AG04450 (cell line): ENCODE measurements around the gene MTMR1. TPM values are rescaled to one million over a fixed set of nuclear protein-coding genes. Genes with fewer than 3 reads are reported as not detected.

Experiments
- CTCF ChIA-PET: fragments of 300-600, 350-600 bp; formaldehyde crosslinking; extraction: SDS; loops from one replicate; lab custom pipeline; 2022; ENCODE audit warnings: antibody characterized with exemption, inconsistent platforms; lab: Charles Lee
- POLR2A ChIA-PET: fragments of 350-600 bp; formaldehyde crosslinking; extraction: SDS; loops from one replicate; lab custom pipeline; 2021; ENCODE audit warnings: antibody characterized with exemption, inconsistent platforms; lab: Yijun Ruan, JAX
- DNase-seq: peaks from one replicate; pipeline ENCODE4 v3.0.0-alpha.2; 2011; ENCODE audit warnings: low read depth, low spot score
- H3K27ac ChIP-seq: one replicate; pipeline ENCODE4 v1.5.1; 2012; ENCODE audit warnings: low read depth, low read length, control low read depth
- H3K27me3 ChIP-seq: one replicate; pipeline ENCODE4 v1.6.0; 2012; ENCODE audit warnings: low read length; ENCODE audit not compliant: control insufficient read depth, insufficient read depth
- H3K4me3 ChIP-seq: 2 replicates; pipeline ENCODE4 v1.5.1; 2011; ENCODE audit warnings: mild to moderate bottlenecking, low read depth, low read length, control low read depth
- H3K9me3 ChIP-seq: 2 replicates; pipeline ENCODE4 v1.5.1; 2012; ENCODE audit warnings: low read length; ENCODE audit not compliant: control insufficient read depth, insufficient read depth
- polyA plus RNA-seq: library from polyadenylated mRNA; depleted of rRNA; stranded (reverse); fragments of >200 nt; gene quantifications from 2 replicates; pipeline ENCODE4 v1.2.3, GENCODE V29; 2011
- TF ChIP-seq, protein P1 (sequence below): IDR thresholded peaks from 2 replicates; pipeline ENCODE4 v1.5.1; 2011; ENCODE audit warnings: low read depth, low read length, control low read depth, inconsistent platforms

MTMR1 gene
- polyA plus RNA-seq, 1 experiment, result 43.6 TPM

DNA sequence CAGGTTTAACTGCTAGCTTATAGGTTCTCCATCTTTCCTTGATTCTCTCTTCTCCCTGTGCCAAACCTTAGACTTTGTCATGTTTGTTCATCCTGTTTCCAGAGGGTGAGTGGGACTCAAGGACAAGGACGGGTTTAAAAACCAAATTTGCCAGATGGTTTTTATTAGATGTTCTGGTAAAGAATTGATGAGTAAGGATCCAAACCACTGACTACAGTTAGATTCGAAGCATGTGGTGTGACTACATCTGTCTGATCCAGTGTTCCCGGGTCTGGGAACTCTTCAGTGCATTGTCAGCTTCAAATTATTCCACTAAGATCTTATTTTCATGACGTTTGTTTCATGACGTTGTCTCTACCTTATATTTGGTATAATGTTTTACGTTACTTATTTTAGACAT lies 37.5 kb downstream of the MTMR1 start:
- no peak overlapping the region for H3K4me3 ChIP-seq
- no peak for DNase-seq

DNA sequence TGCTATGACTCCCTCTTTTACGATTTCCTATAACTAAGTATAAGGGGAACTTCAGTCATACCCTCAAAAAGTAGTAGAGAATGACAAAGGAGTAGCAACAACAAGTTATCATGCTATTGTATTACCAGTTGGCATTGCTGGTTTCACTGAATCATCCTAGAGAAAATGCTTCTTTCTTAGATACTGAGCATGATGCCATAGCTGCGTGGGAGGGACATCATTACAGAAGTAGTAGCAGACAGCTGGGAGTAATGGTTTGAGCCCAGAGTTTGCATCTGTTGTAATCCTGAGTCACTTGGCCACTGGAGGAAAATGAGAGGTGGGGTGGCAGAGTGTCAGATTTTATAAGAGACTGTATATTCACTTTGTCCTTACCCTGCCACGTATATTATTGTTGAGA lies 38.6 kb downstream of the MTMR1 start:
- no peak overlapping the region for H3K27ac ChIP-seq
- ChIA-PET CTCF (interaction anchor here (1.4 kb wide), 1 partner anchor 793 kb away, joined by 5 read pairs; no protein-coding TSS in a partner anchor), POLR2A (no interaction called here)
- DNase-seq, result peak; percentile 68
- H3K9me3 ChIP-seq, result no peaks in the 10 kb centered on the region
- H3K27me3 ChIP-seq, result no peaks in the 10 kb centered on the region
- no peak overlapping the region for H3K4me3 ChIP-seq
- TF ChIP-seq, protein P1, sequence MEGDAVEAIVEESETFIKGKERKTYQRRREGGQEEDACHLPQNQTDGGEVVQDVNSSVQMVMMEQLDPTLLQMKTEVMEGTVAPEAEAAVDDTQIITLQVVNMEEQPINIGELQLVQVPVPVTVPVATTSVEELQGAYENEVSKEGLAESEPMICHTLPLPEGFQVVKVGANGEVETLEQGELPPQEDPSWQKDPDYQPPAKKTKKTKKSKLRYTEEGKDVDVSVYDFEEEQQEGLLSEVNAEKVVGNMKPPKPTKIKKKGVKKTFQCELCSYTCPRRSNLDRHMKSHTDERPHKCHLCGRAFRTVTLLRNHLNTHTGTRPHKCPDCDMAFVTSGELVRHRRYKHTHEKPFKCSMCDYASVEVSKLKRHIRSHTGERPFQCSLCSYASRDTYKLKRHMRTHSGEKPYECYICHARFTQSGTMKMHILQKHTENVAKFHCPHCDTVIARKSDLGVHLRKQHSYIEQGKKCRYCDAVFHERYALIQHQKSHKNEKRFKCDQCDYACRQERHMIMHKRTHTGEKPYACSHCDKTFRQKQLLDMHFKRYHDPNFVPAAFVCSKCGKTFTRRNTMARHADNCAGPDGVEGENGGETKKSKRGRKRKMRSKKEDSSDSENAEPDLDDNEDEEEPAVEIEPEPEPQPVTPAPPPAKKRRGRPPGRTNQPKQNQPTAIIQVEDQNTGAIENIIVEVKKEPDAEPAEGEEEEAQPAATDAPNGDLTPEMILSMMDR, result no peak

More for the DNA sequence above, 37.5 kb downstream of the MTMR1 start:
- ChIA-PET POLR2A (no interaction called here), CTCF (interaction anchor here (0.8 to 1.4 kb wide), 3 partner anchors 41 to 792 kb away, joined by 3 to 5 read pairs (median 4); no protein-coding TSS in a partner anchor)
- TF ChIP-seq, protein P1, result no peak
- H3K9me3 ChIP-seq, result no peaks in the 10 kb centered on the region
- H3K27ac ChIP-seq, result no peak overlapping the region
- no peaks in the 10 kb centered on the region for H3K27me3 ChIP-seq

DNA sequence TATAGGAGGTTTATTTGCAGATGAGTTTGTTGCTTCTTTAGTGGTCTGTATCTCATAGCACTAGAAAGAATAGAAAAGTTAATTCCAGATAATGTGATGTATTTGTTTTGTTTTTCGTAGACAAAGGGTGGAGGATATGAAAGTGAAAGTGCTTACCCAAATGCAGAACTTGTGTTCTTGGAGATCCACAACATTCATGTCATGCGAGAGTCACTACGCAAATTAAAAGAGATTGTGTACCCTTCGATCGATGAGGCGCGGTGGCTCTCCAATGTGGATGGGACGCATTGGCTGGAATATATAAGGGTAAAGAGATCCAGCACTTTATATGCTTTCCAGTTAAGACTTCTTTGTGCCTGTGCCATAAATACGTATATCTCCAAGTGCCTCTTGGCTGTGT lies 43.3 kb downstream of the MTMR1 start:
- H3K27ac ChIP-seq, result no peak overlapping the region
- H3K27me3 ChIP-seq, result no peaks in the 10 kb centered on the region
- DNase-seq, result no peak
- H3K9me3 ChIP-seq, result no peaks in the 10 kb centered on the region
- TF ChIP-seq, protein P1, result no peak
- no peak overlapping the region for H3K4me3 ChIP-seq
- POLR2A ChIA-PET, result no interaction called here
- CTCF ChIA-PET, result no interaction called here

GRCh38 chrX:150752124-150752523 lies 58.9 kb downstream of the MTMR1 start:
- Histone ChIP-seq H3K27me3 (no peaks in the 10 kb centered on the region), H3K4me3 (no peak overlapping the region), H3K27ac (no peak overlapping the region), H3K9me3 (no peaks in the 10 kb centered on the region)
- TF ChIP-seq, protein P1, result no peak
- no peak for DNase-seq
- ChIA-PET POLR2A (no interaction called here), CTCF (interaction anchor here (0.7 to 1.0 kb wide), 2 partner anchors 36 to 330 kb away, joined by 3 read pairs; no protein-coding TSS in a partner anchor)

DNA sequence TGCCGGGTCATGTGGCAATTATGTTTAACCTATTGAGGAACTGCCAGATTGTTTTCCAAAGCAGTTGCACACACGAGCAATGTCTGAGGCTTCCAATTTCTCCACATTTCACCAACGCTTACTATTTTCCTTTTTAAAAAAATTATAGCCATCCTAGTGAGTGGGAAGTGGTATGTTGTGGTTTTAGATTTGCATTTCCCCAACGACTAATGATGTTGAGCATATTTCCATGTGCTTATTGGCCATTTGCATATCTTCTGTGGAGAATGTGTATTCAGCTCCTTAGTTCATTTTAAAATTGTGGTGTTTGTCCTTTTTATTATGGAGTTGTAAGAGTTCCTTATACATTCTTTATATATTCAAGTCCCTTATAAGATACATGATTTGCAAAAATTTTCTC lies 60.2 kb downstream of the MTMR1 start:
- H3K27me3 ChIP-seq, result no peaks in the 10 kb centered on the region
- H3K4me3 ChIP-seq, result no peak overlapping the region
- POLR2A ChIA-PET, result no interaction called here
- TF ChIP-seq, protein P1, result no peak
- H3K9me3 ChIP-seq, result no peaks in the 10 kb centered on the region
- no peak overlapping the region for H3K27ac ChIP-seq
- CTCF ChIA-PET, result no interaction called here
- no peak for DNase-seq
